ENCODE data around the gene HPF1.
"Not testable (repeated sequence)": the region's sequence is repeated elsewhere in the genome, so short reads cannot be mapped to it uniquely, and the experiment has no call there.

HPF1 gene

DNA sequence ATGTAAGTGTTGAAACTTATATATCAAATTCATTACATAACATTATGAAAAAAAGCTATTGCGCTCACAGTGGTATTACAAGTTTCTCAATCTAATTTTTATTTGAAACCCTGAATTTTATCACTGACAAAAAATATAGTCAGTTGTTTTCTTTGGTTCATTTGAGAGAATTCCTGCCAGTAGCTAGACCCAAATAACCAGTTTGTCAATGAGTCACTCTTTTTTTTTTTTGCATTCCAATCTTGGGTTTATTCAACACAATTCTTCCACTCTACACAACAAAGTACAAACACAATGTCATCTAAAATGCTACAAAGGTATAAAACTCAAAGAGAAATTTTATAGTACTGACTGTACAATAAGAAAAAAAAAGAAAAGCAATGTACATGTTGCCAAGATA, 13.1 kb downstream of the HPF1 start:
- in situ Hi-C loops (cut with HindIII; ENCODE audit: low sequenced_read_pairs): no loop called here

GRCh38 chr4:169741569-169741968, 16.2 kb downstream of the HPF1 start:
- in situ Hi-C loops (cut with HindIII; ENCODE audit: low sequenced_read_pairs): no loop called here

- in situ Hi-C loops (cut with HindIII; ENCODE audit: low sequenced_read_pairs): not testable (repeated sequence)
These were observed 19.1 kb downstream of the HPF1 start for GRCh38 chr4:169738604-169739003.

GRCh38 chr4:169730564-169730963, 27.2 kb downstream of the HPF1 start:
- in situ Hi-C loops (cut with HindIII; ENCODE audit: low sequenced_read_pairs): no loop called here

GRCh38 chr4:169727616-169728015, 30.1 kb downstream of the HPF1 start:
- in situ Hi-C loops (cut with HindIII; ENCODE audit: low sequenced_read_pairs): no loop called here

DNA sequence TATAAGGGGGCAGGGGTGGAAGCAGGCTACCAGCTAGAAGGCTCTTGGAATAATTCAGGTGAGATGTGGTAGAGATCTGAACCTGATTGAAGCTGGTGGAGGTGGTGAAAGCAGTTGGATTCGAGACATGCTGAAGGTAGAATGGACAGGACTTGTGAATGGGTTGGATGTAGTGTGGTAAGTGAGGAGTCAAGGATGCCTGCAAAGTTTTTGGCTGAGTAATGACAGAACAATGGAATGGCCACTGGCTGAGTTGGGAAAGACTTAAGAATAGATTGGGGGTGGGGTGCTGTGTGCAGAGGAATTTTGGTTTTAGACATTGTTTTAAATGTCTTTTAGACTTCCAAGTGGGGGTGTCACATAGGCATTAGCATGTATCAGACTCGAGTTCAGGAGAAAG, 33.5 kb downstream of the HPF1 start:
- in situ Hi-C loops (cut with HindIII; ENCODE audit: low sequenced_read_pairs): no loop called here

DNA sequence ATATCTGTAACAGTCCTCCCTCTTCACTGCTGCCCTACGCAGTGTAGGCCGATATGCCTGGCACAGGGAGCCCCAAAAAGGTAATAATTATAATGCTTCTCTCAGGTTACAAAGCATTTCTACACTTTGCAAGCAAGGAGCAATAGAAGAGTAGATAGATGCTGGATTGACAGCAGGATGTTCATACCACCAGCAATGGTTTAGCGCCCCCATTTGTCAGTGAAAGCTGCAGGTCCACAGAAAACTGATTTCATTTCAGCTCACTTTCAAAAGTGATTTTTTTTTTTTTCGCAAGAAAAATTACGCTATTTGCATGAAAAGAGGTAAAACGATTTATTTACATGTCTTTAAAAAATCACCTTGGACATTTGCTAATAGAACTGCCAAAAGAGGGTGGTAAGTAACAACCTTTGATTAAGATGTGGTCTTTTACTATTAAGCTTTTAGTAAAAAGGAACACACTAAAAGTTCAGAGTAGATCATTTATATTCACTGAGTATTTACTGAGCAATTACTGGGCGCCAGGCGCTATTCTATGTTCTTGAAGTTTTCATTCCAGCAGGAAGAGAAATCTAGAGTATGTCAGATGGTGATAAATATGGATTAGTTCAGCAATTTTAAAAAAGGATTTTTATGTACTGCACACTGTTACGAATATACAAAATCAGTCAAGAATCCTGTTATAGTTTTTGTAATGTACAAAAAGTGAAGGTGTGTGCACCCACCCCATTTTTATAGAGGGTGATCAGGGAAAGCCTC, 34.4 kb downstream of the HPF1 start:
- in situ Hi-C loops (cut with HindIII; ENCODE audit: low sequenced_read_pairs): no loop called here

GRCh38 chr4:169720529-169720928, 37.2 kb downstream of the HPF1 start:
- in situ Hi-C loops (cut with HindIII; ENCODE audit: low sequenced_read_pairs): no loop called here

DNA sequence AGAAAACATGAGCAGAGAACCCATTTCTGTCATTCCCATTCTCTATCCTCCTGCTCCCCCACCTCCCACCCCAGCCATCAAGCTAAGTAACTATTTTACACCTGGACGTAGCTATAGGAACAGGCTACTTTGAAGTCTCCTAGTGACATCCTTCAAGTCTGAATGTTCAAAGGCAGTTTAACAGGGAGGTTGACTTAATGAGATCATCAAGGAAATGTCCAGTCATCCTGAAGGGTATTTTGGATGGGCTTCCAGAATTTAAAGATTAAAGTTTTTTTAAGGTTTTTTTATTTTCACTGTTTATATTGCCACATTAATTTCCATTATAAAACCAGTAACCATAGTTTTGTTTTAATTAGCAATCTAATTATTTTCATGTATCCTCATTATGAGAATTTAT, 41.1 kb downstream of the HPF1 start:
- in situ Hi-C loops (cut with HindIII; ENCODE audit: low sequenced_read_pairs): no loop called here

DNA sequence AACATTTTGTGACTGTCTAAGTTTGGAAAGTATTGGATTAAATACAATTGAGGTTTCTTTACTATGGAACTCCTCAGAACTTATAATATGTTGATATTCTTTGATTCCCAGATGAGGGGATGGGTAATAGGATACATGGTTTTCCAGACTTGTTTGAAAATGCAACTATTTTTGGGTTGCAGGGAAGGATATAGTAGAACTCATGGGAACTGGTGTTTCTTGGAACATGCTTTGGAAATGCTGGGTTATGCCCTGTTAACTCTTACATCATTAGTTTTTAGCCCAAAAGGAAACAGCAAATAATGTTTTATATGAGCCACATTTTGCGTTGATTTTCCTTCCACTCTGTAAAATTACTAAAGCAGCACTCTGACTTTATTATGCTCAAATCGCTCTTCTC, 41.9 kb downstream of the HPF1 start:
- in situ Hi-C loops (cut with HindIII; ENCODE audit: low sequenced_read_pairs): no loop called here

DNA sequence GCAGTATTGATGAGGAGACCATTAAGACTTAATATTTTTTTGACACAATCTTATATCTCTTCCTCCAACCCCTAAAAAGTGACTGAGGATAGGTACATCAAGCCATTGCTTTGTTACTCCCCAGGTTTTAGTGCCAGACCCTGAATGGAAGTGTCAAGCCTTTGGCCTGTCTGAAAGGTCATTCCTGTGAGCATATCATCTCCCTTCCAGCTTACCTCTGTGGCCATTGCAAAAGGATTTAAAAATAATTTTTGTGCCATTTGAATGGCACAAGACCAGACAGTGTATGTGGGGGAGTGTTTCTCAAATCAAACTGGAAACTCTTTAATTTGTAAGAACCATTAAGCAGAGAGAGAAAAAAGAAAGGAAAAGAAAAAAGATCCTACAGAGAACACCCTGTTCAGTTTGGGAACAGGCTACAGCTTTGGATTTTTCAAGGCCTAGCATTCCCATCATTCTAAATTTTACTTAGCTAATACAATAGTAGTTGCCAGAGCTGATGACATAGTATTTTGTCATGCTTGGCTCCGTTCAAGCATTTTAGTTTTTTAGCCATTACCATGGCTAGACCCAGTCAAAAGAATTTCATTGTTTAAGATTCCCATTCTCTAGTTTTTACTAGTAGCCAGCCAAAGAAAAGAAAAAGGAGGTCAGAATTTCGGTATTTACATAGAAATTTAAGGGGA, 49.6 kb downstream of the HPF1 start:
- in situ Hi-C loops (cut with HindIII; ENCODE audit: low sequenced_read_pairs): no loop called here

- in situ Hi-C loops (cut with HindIII; ENCODE audit: low sequenced_read_pairs): no loop called here
These were observed 59.4 kb downstream of the HPF1 start for GRCh38 chr4:169698331-169698730.

- in situ Hi-C loops (cut with HindIII; ENCODE audit: low sequenced_read_pairs): no loop called here
These were observed 67.0 kb downstream of the HPF1 start for GRCh38 chr4:169690787-169691186.

DNA sequence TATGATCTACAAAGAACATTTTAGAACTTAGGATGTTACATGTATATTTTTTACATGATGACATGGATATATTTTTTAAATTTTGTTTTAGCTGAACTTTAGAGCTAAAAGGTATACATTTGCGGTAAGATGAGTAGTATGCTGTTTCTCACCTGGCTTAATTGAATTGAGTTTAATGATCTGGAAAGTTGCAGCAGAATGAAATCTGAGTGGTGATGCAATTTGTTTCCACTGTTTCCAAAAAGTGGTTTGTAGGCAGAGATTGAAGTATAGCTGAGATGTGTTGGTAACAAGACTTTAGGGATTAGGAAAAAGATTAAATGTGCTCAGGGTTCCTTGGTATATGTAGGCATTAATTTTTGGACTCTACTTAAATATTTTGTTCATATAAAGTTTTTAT, 68.1 kb downstream of the HPF1 start:
- in situ Hi-C loops (cut with HindIII; ENCODE audit: low sequenced_read_pairs): no loop called here

DNA sequence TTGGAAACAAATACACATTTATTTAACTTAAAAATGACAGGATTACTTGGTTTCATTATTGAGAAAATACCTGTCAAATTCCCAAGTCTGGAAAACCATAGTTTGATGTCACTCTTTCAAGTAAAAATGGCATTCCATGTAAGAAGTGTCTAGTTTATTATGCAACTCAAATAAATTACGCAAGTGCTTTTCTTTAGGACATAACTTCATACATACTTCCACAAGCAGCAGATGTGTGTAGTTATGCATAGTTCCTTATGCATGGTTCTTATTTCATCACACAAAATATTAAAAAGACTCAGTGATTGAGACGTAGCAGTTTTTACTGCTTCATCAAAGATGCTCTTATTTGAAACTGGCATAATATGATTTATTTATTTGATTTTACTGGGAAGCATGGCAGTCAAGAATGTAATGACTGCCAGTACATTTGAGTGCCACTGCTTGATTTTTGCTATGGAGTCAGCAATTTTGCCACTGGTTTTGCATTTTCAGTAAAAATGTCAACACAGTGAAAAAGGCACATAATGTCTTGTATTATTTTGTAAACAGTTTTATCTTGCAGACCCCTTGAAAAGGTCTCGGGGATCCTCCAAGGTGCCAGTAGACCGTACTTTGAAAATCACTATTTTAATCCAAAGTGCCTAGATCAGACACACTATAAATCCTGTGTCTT, 75.2 kb downstream of the HPF1 start:
- in situ Hi-C loops (cut with HindIII; ENCODE audit: low sequenced_read_pairs): no loop called here

Data from endothelial cell of hepatic sinusoid (primary cell).